ENCODE data around the gene MRPL14. TPM values are rescaled to one million over a fixed set of nuclear protein-coding genes. Genes with fewer than 3 reads are reported as not detected.

Gene MRPL14
- polyA plus RNA-seq, 1 experiment = 58.4 TPM

DNA sequence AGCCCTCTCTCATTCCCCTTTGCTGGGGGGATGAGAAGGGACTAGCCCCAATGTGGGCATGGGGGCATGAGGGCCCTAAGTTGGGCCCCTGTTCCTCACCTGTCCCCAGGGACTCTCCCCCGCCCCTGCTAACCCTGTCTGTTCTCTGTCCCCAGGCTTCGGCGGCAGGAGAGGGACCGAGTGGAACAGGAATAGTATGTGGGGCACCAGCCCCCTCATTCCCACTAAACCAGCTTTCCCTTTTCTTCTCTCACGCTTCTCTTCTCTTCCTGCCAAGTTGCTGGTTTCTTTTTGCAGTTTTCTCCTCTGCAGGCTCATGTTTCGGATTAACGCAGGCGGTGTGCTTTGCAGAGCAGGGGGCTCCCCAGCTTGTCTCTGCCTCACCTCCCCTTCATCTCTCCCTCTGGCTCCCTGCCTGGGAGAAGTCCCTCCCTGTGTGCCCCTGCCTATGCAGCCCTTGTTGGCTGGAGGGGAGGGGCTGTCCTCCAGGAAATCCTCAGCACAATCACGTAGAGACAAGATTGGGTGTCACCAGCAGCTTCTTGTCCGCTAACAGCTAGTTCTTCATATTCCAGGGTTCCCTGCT is 8.0 kb upstream of the MRPL14 start:
- Histone ChIP-seq H3K4me3 (ENCODE audit: low read depth, low read length) (no peak overlapping the region), H3K27me3 (ENCODE audit: control insufficient read depth, insufficient read depth, low read length) (no peaks in the 10 kb centered on the region), H3K36me3 (ENCODE audit: control insufficient read depth, insufficient read depth, low read length) (peaks cover 26% of the 10 kb centered on the region)
- CTCF ChIA-PET = interaction anchor here (0.7 to 1.1 kb wide), 2 partner anchors 13 to 35 kb away, joined by 3 read pairs; no protein-coding TSS in a partner anchor
- no peak for DNase-seq (ENCODE audit: low read depth)
- no peak for TF ChIP-seq CTCF (IDR thresholded peaks at IDR 0.05; ENCODE audit: insufficient read depth, low read depth, low read length)
- POLR2A ChIA-PET = no interaction called here

DNA sequence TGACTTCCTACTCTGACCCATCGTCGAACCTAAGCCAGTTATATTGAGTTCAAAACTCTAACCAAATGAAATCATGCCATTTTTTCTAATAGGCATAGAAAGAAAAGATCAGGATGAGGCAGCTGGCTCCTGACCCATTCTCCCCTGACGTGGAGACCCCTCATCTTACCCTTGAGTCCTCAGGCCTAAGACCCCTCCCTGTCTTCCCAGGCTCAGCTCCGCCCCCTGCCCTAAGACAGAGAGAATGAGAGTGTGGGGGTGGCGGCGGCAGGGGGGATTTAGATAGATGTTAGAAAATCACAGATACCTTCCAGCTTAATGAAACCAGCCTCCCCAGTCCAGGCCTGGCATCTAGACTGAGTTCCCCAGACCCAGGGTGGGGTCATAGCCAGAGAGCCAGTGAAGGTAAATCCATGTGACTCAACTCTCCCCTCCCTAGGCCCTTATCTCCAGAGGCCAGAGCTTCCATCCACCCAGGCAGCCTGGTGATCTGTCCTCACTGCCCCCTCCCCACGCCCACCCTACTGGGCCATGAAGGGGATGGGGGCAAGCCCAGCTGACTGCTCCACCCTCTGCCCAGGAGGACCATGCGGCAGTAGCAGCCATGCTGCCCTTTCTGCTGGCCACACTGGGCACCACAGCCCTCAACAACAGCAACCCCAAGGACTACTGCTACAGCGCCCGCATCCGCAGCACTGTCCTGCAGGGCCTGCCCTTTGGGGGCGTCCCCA is 6.9 kb upstream of the MRPL14 start:
- H3K4me3 ChIP-seq (ENCODE audit: low read depth, low read length) = no peak overlapping the region
- no peaks in the 10 kb centered on the region for H3K27me3 ChIP-seq (ENCODE audit: control insufficient read depth, insufficient read depth, low read length)
- ChIA-PET CTCF (interaction anchor here (0.7 to 1.8 kb wide), 8 partner anchors 10 to 365 kb away, joined by 3 to 7 read pairs (median 3); partner anchors contain the start of gene VEGFA), POLR2A (interaction anchor here (0.6 kb wide), 1 partner anchor 111 kb away, joined by 5 read pairs; no protein-coding TSS in a partner anchor)
- no peak for TF ChIP-seq CTCF (IDR thresholded peaks at IDR 0.05; ENCODE audit: insufficient read depth, low read depth, low read length)
- peaks cover 20% of the 10 kb centered on the region for H3K36me3 ChIP-seq (ENCODE audit: control insufficient read depth, insufficient read depth, low read length)
- no peak for DNase-seq (ENCODE audit: low read depth)

DNA sequence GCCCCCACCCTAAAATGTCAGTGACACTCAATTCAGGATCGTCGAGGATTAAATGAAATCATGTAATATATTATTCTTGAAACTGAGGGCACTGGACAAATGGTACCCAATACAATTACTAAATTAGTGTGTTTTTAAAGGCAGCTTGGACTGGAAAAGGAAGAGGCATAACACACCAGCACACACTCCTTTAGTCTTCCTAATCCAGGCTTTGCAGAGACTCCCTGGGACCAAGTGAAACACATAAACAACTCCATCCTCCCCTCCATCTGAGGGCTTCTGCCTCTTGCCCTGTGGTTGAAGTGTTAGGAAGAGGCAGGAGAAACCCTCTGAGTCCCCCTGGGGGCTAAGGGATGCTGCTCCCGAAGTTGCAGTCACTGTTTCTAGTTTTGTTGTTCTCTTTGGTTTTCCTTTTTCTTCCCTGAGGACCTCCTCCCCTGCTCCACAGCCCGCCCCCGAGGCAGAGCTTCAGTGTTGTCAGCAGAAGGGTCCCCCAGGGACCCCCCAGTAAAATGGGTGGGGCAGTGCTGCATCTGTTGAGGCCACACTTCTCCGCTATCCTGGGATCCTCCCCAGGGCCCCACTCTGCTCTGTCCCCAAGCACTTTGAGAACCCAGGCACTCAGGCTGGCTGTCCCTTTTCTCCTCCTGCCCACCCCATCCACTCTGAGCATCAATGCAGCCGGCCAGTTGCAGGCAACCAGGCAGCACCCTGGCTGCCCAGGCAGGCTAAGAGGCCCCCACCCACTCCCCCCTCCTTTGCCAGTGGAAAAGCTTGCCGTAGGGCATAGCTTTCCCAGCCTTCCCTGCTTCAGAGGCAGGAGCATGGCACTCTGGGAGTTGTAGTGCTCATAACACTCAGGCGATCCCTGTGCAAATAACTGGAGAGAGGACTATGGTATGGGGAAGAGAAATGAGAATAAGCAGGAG is 6.0 kb upstream of the MRPL14 start:
- H3K4me3 ChIP-seq (ENCODE audit: low read depth, low read length) = no peak overlapping the region
- DNase-seq (ENCODE audit: low read depth) = no peak

GRCh38 chr6:44132476-44132875 is 5.2 kb upstream of the MRPL14 start:
- H3K4me3 ChIP-seq (ENCODE audit: low read depth, low read length) = no peak overlapping the region
- no peaks in the 10 kb centered on the region for H3K27me3 ChIP-seq (ENCODE audit: control insufficient read depth, insufficient read depth, low read length)
- peaks cover 14% of the 10 kb centered on the region for H3K36me3 ChIP-seq (ENCODE audit: control insufficient read depth, insufficient read depth, low read length)
- POLR2A ChIA-PET = interaction anchor here (0.5 to 1.0 kb wide), 2 partner anchors 15 to 16 kb away, joined by 3 to 8 read pairs; no protein-coding TSS in a partner anchor
- TF ChIP-seq CTCF (IDR thresholded peaks at IDR 0.05; ENCODE audit: insufficient read depth, low read depth, low read length) = no peak
- CTCF ChIA-PET = interaction anchor here (2.8 kb wide), 1 partner anchor 36 kb away, joined by 12 read pairs; no protein-coding TSS in a partner anchor
- no peak for DNase-seq (ENCODE audit: low read depth)

More for the DNA sequence above, 6.0 kb upstream of the MRPL14 start:
- peak; percentile 19; the same call in 1 of the 2 replicates for TF ChIP-seq CTCF (IDR thresholded peaks at IDR 0.05; ENCODE audit: insufficient read depth, low read depth, low read length)
- ChIA-PET POLR2A (interaction anchor here (0.6 to 1.0 kb wide), 3 partner anchors 17 to 112 kb away, joined by 3 to 5 read pairs (median 4); no protein-coding TSS in a partner anchor), CTCF (interaction anchor here (0.9 to 2.8 kb wide), 10 partner anchors 17 to 364 kb away, joined by 3 to 12 read pairs (median 3); partner anchors contain the start of gene VEGFA)
- Histone ChIP-seq H3K27me3 (ENCODE audit: control insufficient read depth, insufficient read depth, low read length) (no peaks in the 10 kb centered on the region), H3K36me3 (ENCODE audit: control insufficient read depth, insufficient read depth, low read length) (peaks cover 14% of the 10 kb centered on the region)
